ENCODE measurements around the gene BZW2.

BZW2 gene

DNA sequence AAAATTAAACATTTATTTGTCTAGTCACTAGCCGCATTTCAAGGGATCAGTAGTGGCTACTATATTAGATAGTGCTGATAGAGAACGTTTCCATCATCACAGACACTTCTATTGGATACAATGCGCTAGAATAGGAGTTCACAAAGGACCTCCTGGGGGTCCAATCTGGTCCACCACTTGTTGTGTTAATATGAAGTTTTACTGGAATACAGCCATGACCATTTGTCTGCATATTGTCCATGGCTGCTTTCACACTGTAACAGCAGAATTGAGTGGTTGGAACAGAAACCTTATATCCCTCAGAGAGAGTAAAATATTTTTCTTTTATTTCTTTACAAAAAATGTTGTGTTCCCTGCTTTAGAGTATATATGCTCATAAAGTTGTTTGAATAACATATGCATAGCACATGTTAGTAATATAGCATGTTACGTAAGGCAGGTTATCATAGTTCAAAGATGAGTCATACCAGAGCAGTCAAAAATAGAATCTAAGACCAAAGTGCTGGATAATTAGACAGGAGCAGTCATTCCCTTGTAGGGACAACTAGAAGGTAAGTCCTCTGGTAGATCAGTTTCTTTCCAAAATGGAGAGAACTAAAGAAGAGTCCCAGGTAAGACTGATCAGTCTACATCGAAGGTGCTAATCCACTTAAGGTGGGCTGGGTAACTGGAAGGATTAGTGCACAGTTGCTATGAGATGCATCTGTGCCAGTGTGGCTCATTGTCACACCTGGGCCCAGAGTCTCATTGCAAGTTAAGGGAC, 14.9 kb downstream of the BZW2 start:
- H3K4me2 ChIP-seq (ENCODE audit: low read length) = no peak overlapping the region
- H3K9ac ChIP-seq (ENCODE audit: low read length) = no peak overlapping the region
- H4K8ac ChIP-seq (ENCODE audit: low read depth, low read length) = no peak overlapping the region
- H2BK15ac ChIP-seq (replicated peaks; ENCODE audit: low read depth) = no peak overlapping the region
- no peak overlapping the region for H3K4ac ChIP-seq (ENCODE audit: low read depth, low read length)
- peaks cover 28% of the 10 kb centered on the region for H3K79me2 ChIP-seq (ENCODE audit: control insufficient read depth, insufficient read depth, low read length)
- no peaks in the 10 kb centered on the region for H3K36me3 ChIP-seq (ENCODE audit: control insufficient read depth, insufficient read depth, low read length)
- peaks cover 2% of the 10 kb centered on the region for H3K79me1 ChIP-seq (ENCODE audit: low read length)
- no peak overlapping the region for H3K56ac ChIP-seq (ENCODE audit: low read length)
- no peak overlapping the region for H3K18ac ChIP-seq (ENCODE audit: low read length)
- no peak overlapping the region for H2BK5ac ChIP-seq (ENCODE audit: low read length)
- H2AK5ac ChIP-seq (ENCODE audit: low read length) = no peak overlapping the region
- H3K4me1 ChIP-seq (ENCODE audit: control insufficient read depth, low read depth, low read length) = peaks cover 6% of the 10 kb centered on the region
- no peak overlapping the region for H2BK120ac ChIP-seq (ENCODE audit: low read depth, low read length)
- no peak overlapping the region for H3K4me3 ChIP-seq (ENCODE audit: low read length)
- no peak for DNase-seq
- H3K23ac ChIP-seq (ENCODE audit: low read length) = no peak overlapping the region
- no peak overlapping the region for H3K27ac ChIP-seq (ENCODE audit: low read depth, low read length)
- WGBS (ENCODE audit: extremely low coverage, insufficient coverage, low lambda C conversion rate) = no CpG with 5 or more reads among the region's 5 CpGs
- no peaks in the 10 kb centered on the region for H3K27me3 ChIP-seq (ENCODE audit: insufficient read depth, low read length, poor library complexity)
- no peak overlapping the region for H4K5ac ChIP-seq (ENCODE audit: low read length)

DNA sequence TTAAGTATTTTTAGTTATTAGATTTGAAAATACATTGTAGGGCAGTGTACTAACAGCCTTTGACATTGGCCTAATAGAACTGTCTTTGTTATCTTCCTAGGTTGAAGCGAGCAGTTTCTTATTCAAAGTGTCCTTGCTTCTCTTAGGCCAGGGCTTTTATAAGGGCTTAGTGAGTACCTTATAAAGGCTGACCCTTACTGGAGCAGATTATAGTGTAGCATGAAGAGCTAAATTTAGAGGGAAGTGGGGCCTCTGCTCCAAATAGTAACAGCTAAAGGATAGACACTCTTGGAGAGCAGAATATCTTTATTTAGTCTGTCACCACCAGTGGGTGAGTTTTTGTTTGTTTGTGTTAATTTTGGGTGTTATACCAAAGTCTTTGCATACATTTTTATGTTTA, 15.9 kb downstream of the BZW2 start:
- Histone ChIP-seq H3K18ac (ENCODE audit: low read length) (no peak overlapping the region), H3K23ac (ENCODE audit: low read length) (no peak overlapping the region), H4K5ac (ENCODE audit: low read length) (no peak overlapping the region), H2BK15ac (replicated peaks; ENCODE audit: low read depth) (no peak overlapping the region), H3K79me1 (ENCODE audit: low read length) (peaks cover 2% of the 10 kb centered on the region), H3K4me3 (ENCODE audit: low read length) (no peak overlapping the region), H2BK120ac (ENCODE audit: low read depth, low read length) (no peak overlapping the region), H3K9ac (ENCODE audit: low read length) (no peak overlapping the region), H3K56ac (ENCODE audit: low read length) (no peak overlapping the region), H3K36me3 (ENCODE audit: control insufficient read depth, insufficient read depth, low read length) (no peaks in the 10 kb centered on the region), H3K4me2 (ENCODE audit: low read length) (no peak overlapping the region), H3K79me2 (ENCODE audit: control insufficient read depth, insufficient read depth, low read length) (peaks cover 20% of the 10 kb centered on the region), H3K4ac (ENCODE audit: low read depth, low read length) (no peak overlapping the region), H2BK5ac (ENCODE audit: low read length) (no peak overlapping the region), H2AK5ac (ENCODE audit: low read length) (no peak overlapping the region), H3K4me1 (ENCODE audit: control insufficient read depth, low read depth, low read length) (peaks cover 6% of the 10 kb centered on the region), H3K27me3 (ENCODE audit: insufficient read depth, low read length, poor library complexity) (no peaks in the 10 kb centered on the region), H4K8ac (ENCODE audit: low read depth, low read length) (no peak overlapping the region), H3K27ac (ENCODE audit: low read depth, low read length) (no peak overlapping the region)
- no peak for DNase-seq
- WGBS (ENCODE audit: extremely low coverage, insufficient coverage, low lambda C conversion rate) = no CpG with 5 or more reads among the region's 1 CpG

DNA sequence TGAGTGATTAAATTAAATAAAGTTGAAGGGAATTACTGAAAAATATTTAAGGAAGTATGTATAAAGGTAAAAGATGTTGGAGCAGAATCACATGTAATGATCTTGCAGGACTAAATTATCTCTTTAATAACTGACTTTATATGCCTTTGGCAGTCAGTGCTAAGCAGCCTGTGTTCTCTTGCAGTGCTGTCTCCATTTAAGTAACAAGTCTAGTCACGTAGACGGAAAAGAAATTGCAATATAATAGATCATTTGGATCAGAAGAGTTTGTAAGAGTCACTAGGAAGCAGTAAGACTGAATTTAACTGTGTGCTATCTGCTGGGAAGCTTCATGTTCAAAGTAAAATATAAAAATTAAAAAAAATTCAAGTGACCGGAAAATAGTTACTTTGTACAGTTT, 21.4 kb downstream of the BZW2 start:
- H3K36me3 ChIP-seq (ENCODE audit: control insufficient read depth, insufficient read depth, low read length) = no peaks in the 10 kb centered on the region

DNA sequence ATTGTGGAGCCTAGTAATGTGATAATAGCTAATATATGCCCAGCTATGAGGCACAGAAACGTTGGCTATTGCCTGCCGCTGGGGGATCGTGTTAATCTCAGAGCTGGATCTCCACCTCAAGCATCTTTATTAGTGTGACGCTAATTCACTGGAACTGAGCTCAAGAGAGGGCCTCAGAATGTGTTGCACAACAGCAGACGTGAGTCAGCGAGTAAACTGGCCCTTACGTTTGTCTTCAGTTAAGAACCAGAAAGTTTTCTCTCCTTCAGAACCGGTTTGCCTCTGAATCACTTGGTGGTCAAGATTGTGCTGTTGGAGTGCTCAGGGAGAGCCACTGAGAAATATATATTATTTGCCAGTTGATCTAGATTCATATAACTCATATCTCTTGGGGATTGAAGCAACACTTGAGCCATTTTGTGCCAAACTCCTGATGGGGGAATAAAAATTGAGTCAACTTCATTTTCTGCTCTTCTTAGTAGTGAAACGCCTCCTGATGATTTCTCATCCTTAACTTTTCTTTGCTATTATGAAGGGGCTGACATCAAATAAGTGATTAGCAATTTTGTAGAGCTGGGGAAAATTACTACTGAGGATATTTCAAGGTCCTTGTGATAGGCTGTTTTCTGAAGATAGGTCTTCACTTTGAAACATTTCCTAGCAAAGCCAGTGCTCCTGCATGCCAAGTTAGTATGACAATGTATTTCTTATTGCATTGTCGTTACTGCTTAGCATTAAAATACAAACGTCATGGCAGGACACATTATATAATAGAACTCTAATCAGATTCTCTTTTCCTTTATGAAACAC, 22.3 kb downstream of the BZW2 start:
- H3K4me2 ChIP-seq (ENCODE audit: low read length) = no peak overlapping the region
- H3K18ac ChIP-seq (ENCODE audit: low read length) = no peak overlapping the region
- no peaks in the 10 kb centered on the region for H3K4me1 ChIP-seq (ENCODE audit: control insufficient read depth, low read depth, low read length)
- H3K4me3 ChIP-seq (ENCODE audit: low read length) = no peak overlapping the region
- peak; percentile 83 for DNase-seq
- no peak overlapping the region for H4K5ac ChIP-seq (ENCODE audit: low read length)
- H3K36me3 ChIP-seq (ENCODE audit: control insufficient read depth, insufficient read depth, low read length) = no peaks in the 10 kb centered on the region
- H3K79me1 ChIP-seq (ENCODE audit: low read length) = peaks cover 5% of the 10 kb centered on the region
- H3K23ac ChIP-seq (ENCODE audit: low read length) = no peak overlapping the region
- no CpG with 5 or more reads among the region's 11 CpGs for WGBS (ENCODE audit: extremely low coverage, insufficient coverage, low lambda C conversion rate)
- no peak overlapping the region for H2BK120ac ChIP-seq (ENCODE audit: low read depth, low read length)
- H2AK5ac ChIP-seq (ENCODE audit: low read length) = no peak overlapping the region
- no peaks in the 10 kb centered on the region for H3K27me3 ChIP-seq (ENCODE audit: insufficient read depth, low read length, poor library complexity)
- H2BK5ac ChIP-seq (ENCODE audit: low read length) = no peak overlapping the region
- no peak overlapping the region for H4K8ac ChIP-seq (ENCODE audit: low read depth, low read length)
- H3K79me2 ChIP-seq (ENCODE audit: control insufficient read depth, insufficient read depth, low read length) = peaks cover 15% of the 10 kb centered on the region
- no peak overlapping the region for H2BK15ac ChIP-seq (replicated peaks; ENCODE audit: low read depth)
- H3K56ac ChIP-seq (ENCODE audit: low read length) = no peak overlapping the region
- H3K9ac ChIP-seq (ENCODE audit: low read length) = no peak overlapping the region
- no peak overlapping the region for H3K4ac ChIP-seq (ENCODE audit: low read depth, low read length)
- H3K27ac ChIP-seq (ENCODE audit: low read depth, low read length) = no peak overlapping the region

More for the DNA sequence above, 21.4 kb downstream of the BZW2 start:
- no peak overlapping the region for H3K18ac ChIP-seq (ENCODE audit: low read length)
- H3K23ac ChIP-seq (ENCODE audit: low read length) = no peak overlapping the region
- no peak overlapping the region for H3K4me3 ChIP-seq (ENCODE audit: low read length)
- no peak overlapping the region for H2BK15ac ChIP-seq (replicated peaks; ENCODE audit: low read depth)
- H3K79me2 ChIP-seq (ENCODE audit: control insufficient read depth, insufficient read depth, low read length) = peaks cover 14% of the 10 kb centered on the region
- peaks cover 2% of the 10 kb centered on the region for H3K79me1 ChIP-seq (ENCODE audit: low read length)
- DNase-seq = no peak
- no peaks in the 10 kb centered on the region for H3K27me3 ChIP-seq (ENCODE audit: insufficient read depth, low read length, poor library complexity)
- no peak overlapping the region for H2BK5ac ChIP-seq (ENCODE audit: low read length)
- no peak overlapping the region for H3K27ac ChIP-seq (ENCODE audit: low read depth, low read length)
- no peak overlapping the region for H3K9ac ChIP-seq (ENCODE audit: low read length)
- no peak overlapping the region for H3K56ac ChIP-seq (ENCODE audit: low read length)
- H4K8ac ChIP-seq (ENCODE audit: low read depth, low read length) = no peak overlapping the region
- no peak overlapping the region for H2BK120ac ChIP-seq (ENCODE audit: low read depth, low read length)
- no peaks in the 10 kb centered on the region for H3K4me1 ChIP-seq (ENCODE audit: control insufficient read depth, low read depth, low read length)
- H4K5ac ChIP-seq (ENCODE audit: low read length) = no peak overlapping the region
- no peak overlapping the region for H3K4me2 ChIP-seq (ENCODE audit: low read length)
- H3K4ac ChIP-seq (ENCODE audit: low read depth, low read length) = no peak overlapping the region
- WGBS (ENCODE audit: extremely low coverage, insufficient coverage, low lambda C conversion rate) = no CpG with 5 or more reads among the region's 3 CpGs
- H2AK5ac ChIP-seq (ENCODE audit: low read length) = no peak overlapping the region

DNA sequence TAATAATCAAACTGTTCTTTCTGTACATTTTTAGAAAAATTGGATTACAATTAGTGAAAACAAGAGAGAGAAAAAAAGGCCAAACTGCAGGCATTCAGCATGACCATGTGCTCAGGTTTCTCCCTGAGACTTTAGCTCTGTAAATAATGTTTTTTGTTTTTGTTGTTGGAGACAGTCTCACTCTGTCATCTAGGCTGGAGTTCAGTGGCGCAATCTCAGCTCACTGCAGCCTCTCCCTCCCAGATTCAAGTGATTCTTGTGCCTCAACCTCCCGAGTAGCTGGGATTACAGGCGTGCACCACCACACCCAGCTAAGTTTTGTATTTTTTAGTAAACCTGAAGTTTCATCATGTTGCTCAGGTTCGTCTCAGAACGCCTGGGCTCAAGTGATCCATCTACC, 23.0 kb downstream of the BZW2 start:
- no peak overlapping the region for H3K18ac ChIP-seq (ENCODE audit: low read length)
- H3K79me1 ChIP-seq (ENCODE audit: low read length) = peaks cover 5% of the 10 kb centered on the region

More for the DNA sequence above, 23.0 kb downstream of the BZW2 start:
- Histone ChIP-seq H3K4ac (ENCODE audit: low read depth, low read length) (no peak overlapping the region), H2AK5ac (ENCODE audit: low read length) (no peak overlapping the region), H3K79me2 (ENCODE audit: control insufficient read depth, insufficient read depth, low read length) (peaks cover 15% of the 10 kb centered on the region), H4K8ac (ENCODE audit: low read depth, low read length) (no peak overlapping the region), H2BK120ac (ENCODE audit: low read depth, low read length) (no peak overlapping the region), H4K5ac (ENCODE audit: low read length) (no peak overlapping the region), H3K4me3 (ENCODE audit: low read length) (no peak overlapping the region), H3K23ac (ENCODE audit: low read length) (no peak overlapping the region), H3K9ac (ENCODE audit: low read length) (no peak overlapping the region), H2BK15ac (replicated peaks; ENCODE audit: low read depth) (no peak overlapping the region), H3K4me2 (ENCODE audit: low read length) (no peak overlapping the region), H2BK5ac (ENCODE audit: low read length) (no peak overlapping the region), H3K36me3 (ENCODE audit: control insufficient read depth, insufficient read depth, low read length) (no peaks in the 10 kb centered on the region), H3K27ac (ENCODE audit: low read depth, low read length) (no peak overlapping the region), H3K56ac (ENCODE audit: low read length) (no peak overlapping the region), H3K4me1 (ENCODE audit: control insufficient read depth, low read depth, low read length) (no peaks in the 10 kb centered on the region), H3K27me3 (ENCODE audit: insufficient read depth, low read length, poor library complexity) (no peaks in the 10 kb centered on the region)
- DNase-seq = no peak
- no CpG with 5 or more reads among the region's 5 CpGs for WGBS (ENCODE audit: extremely low coverage, insufficient coverage, low lambda C conversion rate)
